GM12878 (cell line): Measurements from ENCODE around the gene OR2L5. TPM values are rescaled to one million over a fixed set of nuclear protein-coding genes. Genes with fewer than 3 reads are reported as not detected.
A peak's percentile ranks its signal among the peaks of the same experiment; 100 is the strongest.

ENCODE experiments used
- ATAC-seq: fragments of 200-7000 bp; cut with Tn5 transposase; 3 replicates; pipeline ENCODE4 v1.9.1; 2020; ENCODE audit warnings: mild to moderate bottlenecking, moderate library complexity
- Bru-seq: library from RNA; stranded (reverse); fragments of 400-500 nt; gene quantifications from one replicate; lab custom pipeline; 2021; lab: Mats Ljungman, UMichigan
- BruChase-seq, 2 experiments: library from RNA; stranded (reverse); fragments of 400-500 nt; gene quantifications; one replicate each; lab custom pipeline; 2021; lab: Mats Ljungman, UMichigan
- BruUV-seq: library from RNA; stranded (reverse); fragments of 400-500 nt; replicated peaks from 2 replicates; lab custom pipeline; 2021; lab: Mats Ljungman, UMichigan
- CTCF ChIA-PET: fragments of 300-600 bp; sonication (Branson Sonifier 250); formaldehyde crosslinking; extraction: SDS; loops from one replicate; lab custom pipeline; 2021; ENCODE audit warnings: inconsistent platforms; lab: Yijun Ruan, JAX
- POLR2A ChIA-PET: fragments of 350-600 bp; formaldehyde crosslinking; extraction: SDS; loops from one replicate; lab custom pipeline; 2021; ENCODE audit warnings: inconsistent platforms; lab: Charles Lee
- RAD21 ChIA-PET: fragments of 300-600 bp; sonication (Branson Sonifier 250); formaldehyde crosslinking; loops from one replicate; lab custom pipeline; 2023; ENCODE audit warnings: antibody characterized with exemption; ENCODE audit not compliant: unreplicated experiment; lab: Charles Lee
- SMC1A ChIA-PET: fragments of 300-600 bp; sonication (Branson Sonifier 250); formaldehyde crosslinking; loops from one replicate; lab custom pipeline; 2023; ENCODE audit not compliant: unreplicated experiment, uncharacterized antibody; lab: Charles Lee
- DNase-seq: peaks from one replicate; pipeline ENCODE4 v3.0.0-alpha.2; 2011; ENCODE audit warnings: low read depth, low spot score
- FAIRE-seq: peaks from 3 replicates; lab custom pipeline; 2011; peaks lifted over from hg19 to GRCh38; lab: Jason Lieb, UNC
- H2AFZ ChIP-seq: 2 replicates; pipeline ENCODE4 v1.6.0; 2011; ENCODE audit warnings: low read depth, low read length, control low read depth; ENCODE audit not compliant: control insufficient read depth
- H3K27ac ChIP-seq: 2 replicates; pipeline ENCODE4 v1.5.1; 2011; ENCODE audit warnings: control low read depth; ENCODE audit not compliant: control insufficient read depth, insufficient read depth
- H3K27me3 ChIP-seq, 2 experiments: replicated peaks in 1 of 2; 2 replicates each; pipeline versions ENCODE4 v1.6.0 to v1.6.1; 2011; ENCODE audit warnings: low read length in 1 of 2; ENCODE audit not compliant: control insufficient read depth in 2 of 2, insufficient read depth in 2 of 2
- H3K36me3 ChIP-seq, 2 experiments: 2 replicates each; pipeline ENCODE4 v1.5.1; 2011; ENCODE audit warnings: low read length in 1 of 2; ENCODE audit not compliant: control insufficient read depth in 2 of 2, insufficient read depth in 2 of 2
- H3K4me1 ChIP-seq: 2 replicates; pipeline ENCODE4 v1.6.1; 2011; ENCODE audit warnings: mild to moderate bottlenecking, low read length, moderate library complexity, mixed read lengths; ENCODE audit not compliant: control insufficient read depth, insufficient read depth
- H3K4me2 ChIP-seq: 2 replicates; pipeline ENCODE4 v1.6.0; 2011; ENCODE audit warnings: control low read depth; ENCODE audit not compliant: control insufficient read depth, insufficient read depth
- H3K4me3 ChIP-seq: fragments of 200-600 bp; sonication (generic); 2 replicates; pipeline ENCODE4 v1.5.1; 2016
- H3K79me2 ChIP-seq: 2 replicates; pipeline ENCODE4 v1.6.0; 2011; ENCODE audit warnings: low read length; ENCODE audit not compliant: control insufficient read depth, insufficient read depth
- H3K9ac ChIP-seq: 2 replicates; pipeline ENCODE4 v1.8.0; 2011; ENCODE audit warnings: low read length, control low read depth, mixed read lengths; ENCODE audit not compliant: control insufficient read depth, insufficient read depth
- H3K9me3 ChIP-seq: replicated peaks from 3 replicates; pipeline ENCODE4 v1.5.1; 2011; ENCODE audit warnings: mild to moderate bottlenecking, low read length; ENCODE audit not compliant: control insufficient read depth, insufficient read depth
- H4K20me1 ChIP-seq: 2 replicates; pipeline ENCODE4 v1.6.0; 2011; ENCODE audit not compliant: control insufficient read depth, insufficient read depth
- CBX5 ChIP-seq: sonication (generic); IDR thresholded peaks from 2 replicates; pipeline ENCODE4 v1.6.1; 2016; ENCODE audit warnings: low read depth, moderate library complexity, mild to moderate bottlenecking, inconsistent platforms
- CREM ChIP-seq: IDR thresholded peaks from 2 replicates; pipeline ENCODE4 v1.6.1; 2014; ENCODE audit warnings: antibody characterized with exemption, low read depth
- IRF4 ChIP-seq: IDR thresholded peaks from 2 replicates; pipeline ENCODE4 v1.6.1; 2011; ENCODE audit warnings: low read depth, low read length
- KLF5 ChIP-seq: fragments of 450-650 bp; IDR thresholded peaks from 2 replicates; pipeline ENCODE4 v1.6.1; 2014; ENCODE audit warnings: mild to moderate bottlenecking; ENCODE audit not compliant: partially characterized antibody
- MTA2 ChIP-seq: fragments of 450-650 bp; IDR thresholded peaks from 2 replicates; pipeline ENCODE4 v1.6.1; 2016; ENCODE audit warnings: low read depth, mild to moderate bottlenecking, moderate library complexity
- MXI1 ChIP-seq: fragments of 150-350 bp; IDR thresholded peaks from 2 replicates; pipeline ENCODE4 v1.6.1; 2011; ENCODE audit warnings: low read depth, mild to moderate bottlenecking, inconsistent platforms, low read length, improper control_type of control experiment
- MYC ChIP-seq: IDR thresholded peaks from 2 replicates; pipeline ENCODE4 v1.6.1; 2011; ENCODE audit warnings: mild to moderate bottlenecking, low read length, moderate library complexity, inconsistent platforms; ENCODE audit not compliant: insufficient read depth, insufficient replicate concordance, insufficient read length, severe bottlenecking
- NFIC ChIP-seq: IDR thresholded peaks from 2 replicates; pipeline ENCODE4 v1.6.1; 2012; ENCODE audit warnings: low read depth, mild to moderate bottlenecking, inconsistent platforms, low read length, moderate library complexity
- NR2F1 ChIP-seq: fragments of 450-650 bp; conservative IDR thresholded peaks from 2 replicates; pipeline ENCODE4 v1.6.1; 2017; ENCODE audit warnings: mild to moderate bottlenecking
- PAX5 ChIP-seq: IDR thresholded peaks from 2 replicates; pipeline ENCODE4 v1.6.1; 2011; ENCODE audit warnings: low read depth, low read length, borderline replicate concordance
- SMAD5 ChIP-seq: IDR thresholded peaks from 2 replicates; pipeline ENCODE4 v1.6.1; 2016; ENCODE audit warnings: antibody characterized with exemption, low read depth
- TARDBP ChIP-seq: IDR thresholded peaks from 2 replicates; pipeline ENCODE4 v1.6.1; 2016; ENCODE audit warnings: borderline replicate concordance
- WRNIP1 ChIP-seq: IDR thresholded peaks from 2 replicates; pipeline ENCODE4 v1.6.1; 2011; ENCODE audit warnings: low read depth, low read length, improper control_type of control experiment, borderline replicate concordance
- ZNF384 ChIP-seq: IDR thresholded peaks from 2 replicates; pipeline ENCODE4 v1.6.1; 2012; ENCODE audit warnings: low read depth, mild to moderate bottlenecking, low read length, improper control_type of control experiment, borderline replicate concordance
- ZZZ3 ChIP-seq: IDR thresholded peaks from 2 replicates; pipeline ENCODE4 v1.6.1; 2011; ENCODE audit warnings: low read depth; ENCODE audit not compliant: control insufficient read depth, insufficient read length
- WGBS: methylation state at CpG from one replicate; pipeline ENCODE4 v1.1.6; 2016; ENCODE audit warnings: low lambda C conversion rate; ENCODE audit not compliant: insufficient replicate concordance, insufficient coverage; ENCODE audit errors: missing lambda C conversion rate; 5-methylcytosine and 5-hydroxymethylcytosine counted together
- in situ Hi-C: fragments of 300-500 bp; cut with MboI; formaldehyde crosslinking; loops from 9 replicates; pipeline ENCODE4 v1.14.3; 2018; ENCODE audit warnings: mixed read lengths
- intact Hi-C: fragments of 100-400 bp; cut with micrococcal nuclease; formaldehyde crosslinking; loops from one replicate; pipeline ENCODE4 v1.14.2; 2022; ENCODE audit not compliant: unreplicated experiment
- long read RNA-seq, 2 experiments: library from polyadenylated mRNA; unstranded; transcript quantifications; one replicate each; pipeline ENCODE4 v2.0.0, GENCODE V29; 2019 to 2020
- polyA minus RNA-seq, 3 experiments: library from RNA; depleted of rRNA, polyadenylated mRNA; stranded (reverse); fragments of >200 nt; gene quantifications; 2 replicates each; pipeline ENCODE4 v1.2.3, GENCODE V29; 2011
- polyA plus RNA-seq, 11 experiments: library from polyadenylated mRNA; depleted of rRNA in 4 of 11; unstranded in 6 of 11; stranded (reverse) in 5 of 11; fragments of >200 nt; fragmentation: Nextera tagmentation in 4 of 11; fragmentation: Illumina TruSeq in 1 of 11; extraction: Ambion mirVana in 4 of 11; extraction: Trizol in 1 of 11; gene quantifications; 1 replicate in 1 of 11; 2 replicates in 10 of 11; pipeline versions ENCODE4 v1.2.1 to v1.2.3, GENCODE V29; 2011 to 2016; ENCODE audit warnings: inconsistent platforms in 2 of 11, missing spikeins in 2 of 11, low read depth in 1 of 11
- total RNA-seq, 4 experiments: library from RNA; depleted of rRNA in 3 of 4; stranded (reverse); fragments of >200 nt in 3 of 4; fragmentation: Illumina TruSeq in 1 of 4; extraction: Trizol in 1 of 4; gene quantifications; 2 replicates each; pipeline versions ENCODE4 v1.2.1 to v1.2.3, GENCODE V29; 2013 to 2021
- TF ChIP-seq, protein P1 (sequence below): fragments of 450-650 bp; conservative IDR thresholded peaks from 2 replicates; pipeline ENCODE4 v1.6.1; 2017; ENCODE audit warnings: mild to moderate bottlenecking, moderate library complexity

The OR2L5 gene, protein sequence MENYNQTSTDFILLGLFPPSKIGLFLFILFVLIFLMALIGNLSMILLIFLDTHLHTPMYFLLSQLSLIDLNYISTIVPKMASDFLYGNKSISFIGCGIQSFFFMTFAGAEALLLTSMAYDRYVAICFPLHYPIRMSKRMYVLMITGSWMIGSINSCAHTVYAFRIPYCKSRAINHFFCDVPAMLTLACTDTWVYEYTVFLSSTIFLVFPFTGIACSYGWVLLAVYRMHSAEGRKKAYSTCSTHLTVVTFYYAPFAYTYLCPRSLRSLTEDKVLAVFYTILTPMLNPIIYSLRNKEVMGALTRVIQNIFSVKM
- 0.44 and 0.51 TPM in 2 replicates for total RNA-seq (2013; cell fraction: nucleolus; rRNA removed)
- total RNA-seq (2014; rRNA removed) (not detected in 2 replicates), total RNA-seq (2014; rRNA removed; fragmentation: Illumina TruSeq; extraction: Trizol) (not detected in 2 replicates), total RNA-seq (2021) (not detected in 2 replicates), polyA plus RNA-seq (2011; rRNA removed) (0.04 TPM in 1 of 2 replicates, not detected in the other), polyA plus RNA-seq (2014; fragmentation: Illumina TruSeq; extraction: Trizol) (not detected in 2 replicates), polyA plus RNA-seq (2014; fragmentation: Nextera tagmentation; extraction: Ambion mirVana) (not detected), polyA plus RNA-seq (2014; rRNA removed) (0.04 TPM in 1 of 2 replicates, not detected in the other), polyA plus RNA-seq (2016; fragmentation: Nextera tagmentation; extraction: Ambion mirVana) (not detected), polyA minus RNA-seq (2011; rRNA and poly(A)+ RNA removed) (0.26 TPM in 1 of 2 replicates, not detected in the other), Bru-seq, nascent RNA (percentile 24 among the genes with signal in this experiment), BruChase-seq, experiment 1, labeled RNA remaining after a 6-hour chase (percentile 26 among the genes with signal in this experiment), BruChase-seq, experiment 2, labeled RNA remaining after a 2-hour chase (percentile 26 among the genes with signal in this experiment)
- polyA plus RNA-seq (2011; ENCODE audit: low read depth): not detected
- polyA plus RNA-seq (2011; cell fraction: cytosol; rRNA removed): not detected in 2 replicates
- 0.13 TPM in 1 of 2 replicates, not detected in the other for polyA plus RNA-seq (2011; cell fraction: nucleus; rRNA removed)
- polyA plus RNA-seq (2012): not detected in 2 replicates
- polyA minus RNA-seq (2011; cell fraction: cytosol; rRNA and poly(A)+ RNA removed): not detected in 2 replicates
- 0.36 and 0.38 TPM in 2 replicates for polyA minus RNA-seq (2011; cell fraction: nucleus; rRNA and poly(A)+ RNA removed)
- long read RNA-seq, experiment 1: 0 reads
- long read RNA-seq, experiment 2, partial matches to known transcripts: 0 of 1 reads
- long read RNA-seq, experiment 2, other reads (novel, unspliced or antisense): 1 of 1 reads

DNA sequence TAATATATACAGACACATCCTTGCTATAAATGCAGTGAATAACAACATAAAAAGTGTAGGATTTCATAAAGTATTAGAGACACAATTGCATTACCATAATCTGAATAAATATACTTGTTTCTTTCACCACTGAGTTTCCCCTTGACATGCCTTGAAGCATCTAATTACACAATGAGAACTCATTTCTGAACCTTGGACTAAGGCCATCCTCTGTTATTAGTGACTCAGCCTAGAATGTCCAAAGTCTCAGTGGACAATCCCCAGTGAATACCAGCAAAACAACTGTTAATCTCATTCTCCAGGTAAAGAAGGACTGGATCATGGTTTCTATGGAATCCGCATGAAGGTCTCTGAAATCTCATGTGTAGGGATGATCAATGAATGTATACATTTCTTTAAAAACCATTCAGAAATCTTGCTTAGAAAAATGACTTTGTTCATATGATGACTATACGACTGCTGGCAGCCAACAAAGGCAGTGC is at the start of gene OR2L5:
Gene OR2L5 (plus strand): TSS at position 432 of the 482 bp plus-strand sequence. CDS start 8,288 bp downstream, outside the sequence.
- H3K27me3 ChIP-seq: no peaks in the 10 kb centered on the region
- no peak for ATAC-seq
- no peaks in the 10 kb centered on the region for H3K4me1 ChIP-seq
- SMC1A ChIA-PET: no interaction called here
- CTCF ChIA-PET: no interaction called here
- no peaks in the 10 kb centered on the region for H3K9me3 ChIP-seq
- no peak within 1 kb of the TSS for H2AFZ ChIP-seq
- no TSS peak for BruUV-seq
- intact Hi-C loops: no loop called here
- 49% methylated on average over 2 of the region's 2 CpGs for WGBS
- no peak within 1 kb of the TSS for H3K27ac ChIP-seq
- in situ Hi-C loops: no loop called here
- no peaks in the 10 kb centered on the region for H4K20me1 ChIP-seq
- H3K9ac ChIP-seq: no peak within 1 kb of the TSS
- no peak within 1 kb of the TSS for H3K4me2 ChIP-seq
- DNase-seq: no peak
- RAD21 ChIA-PET: no interaction called here
- POLR2A ChIA-PET: no interaction called here
- FAIRE-seq: no peak
- no peaks in the 10 kb centered on the region for H3K36me3 ChIP-seq
- H3K79me2 ChIP-seq: no peaks in the 10 kb centered on the region
- H3K4me3 ChIP-seq: no peak within 1 kb of the TSS
- TF ChIP-seq WRNIP1 (no peak), MYC (no peak), KLF5 (no peak), PAX5 (no peak), NFIC (no peak), NR2F1 (no peak), MXI1 (no peak), MTA2 (no peak), IRF4 (no peak), ZZZ3 (no peak), ZNF384 (no peak), TARDBP (no peak), CBX5 (no peak), CREM (no peak), SMAD5 (no peak)
- TF ChIP-seq, protein P1, sequence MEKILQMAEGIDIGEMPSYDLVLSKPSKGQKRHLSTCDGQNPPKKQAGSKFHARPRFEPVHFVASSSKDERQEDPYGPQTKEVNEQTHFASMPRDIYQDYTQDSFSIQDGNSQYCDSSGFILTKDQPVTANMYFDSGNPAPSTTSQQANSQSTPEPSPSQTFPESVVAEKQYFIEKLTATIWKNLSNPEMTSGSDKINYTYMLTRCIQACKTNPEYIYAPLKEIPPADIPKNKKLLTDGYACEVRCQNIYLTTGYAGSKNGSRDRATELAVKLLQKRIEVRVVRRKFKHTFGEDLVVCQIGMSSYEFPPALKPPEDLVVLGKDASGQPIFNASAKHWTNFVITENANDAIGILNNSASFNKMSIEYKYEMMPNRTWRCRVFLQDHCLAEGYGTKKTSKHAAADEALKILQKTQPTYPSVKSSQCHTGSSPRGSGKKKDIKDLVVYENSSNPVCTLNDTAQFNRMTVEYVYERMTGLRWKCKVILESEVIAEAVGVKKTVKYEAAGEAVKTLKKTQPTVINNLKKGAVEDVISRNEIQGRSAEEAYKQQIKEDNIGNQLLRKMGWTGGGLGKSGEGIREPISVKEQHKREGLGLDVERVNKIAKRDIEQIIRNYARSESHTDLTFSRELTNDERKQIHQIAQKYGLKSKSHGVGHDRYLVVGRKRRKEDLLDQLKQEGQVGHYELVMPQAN: no peak
